OCI-LY3 (cell line): ENCODE measurements around the gene CEBPG.

Experiments used
- H2AFZ ChIP-seq: fragments of 200-600, 300-600 bp; shearing (Covaris generic); 2 replicates; pipeline ENCODE4 v1.6.0; 2014; ENCODE audit warnings: antibody characterized with exemption, low read depth, low read length
- H3K27ac ChIP-seq: fragments of 200-600, 300-600 bp; sonication (generic); 2 replicates; pipeline ENCODE4 v1.5.1; 2014; ENCODE audit warnings: mild to moderate bottlenecking, low read length, moderate library complexity, mixed read lengths
- H3K27me3 ChIP-seq: fragments of 200-600, 300-600 bp; sonication (generic); 2 replicates; pipeline ENCODE4 v1.6.1; 2014; ENCODE audit warnings: low read depth, low read length, mixed read lengths
- H3K36me3 ChIP-seq: fragments of 200-600, 300-600 bp; sonication (generic); replicated peaks from 2 replicates; pipeline ENCODE3; 2014; ENCODE audit warnings: low read depth, low read length, mixed read lengths
- H3K4me1 ChIP-seq: fragments of 300-600, 200-600 bp; sonication (generic); 2 replicates; pipeline ENCODE4 v1.6.1; 2014; ENCODE audit warnings: low read length, mixed read lengths
- H3K4me2 ChIP-seq: fragments of 200-600, 300-600 bp; sonication (generic); 2 replicates; pipeline ENCODE4 v1.6.1; 2014; ENCODE audit warnings: low read length, mixed read lengths
- H3K4me3 ChIP-seq: fragments of 300-600, 200-600 bp; sonication (generic); 2 replicates; pipeline ENCODE4 v1.5.1; 2014; ENCODE audit warnings: antibody characterized with exemption, mild to moderate bottlenecking, low read length, moderate library complexity
- H3K79me2 ChIP-seq: fragments of 300-600, 200-600 bp; shearing (Covaris generic); 2 replicates; pipeline ENCODE4 v1.6.1; 2014; ENCODE audit warnings: mild to moderate bottlenecking, low read length, mixed read lengths
- H3K9ac ChIP-seq: fragments of 300-600, 200-600 bp; shearing (Covaris generic); 2 replicates; pipeline ENCODE4 v1.6.0; 2014; ENCODE audit warnings: mild to moderate bottlenecking, low read length, moderate library complexity
- H3K9me3 ChIP-seq: fragments of 200-600, 300-600 bp; shearing (Covaris generic); 2 replicates; pipeline ENCODE4 v1.6.1; 2014; ENCODE audit warnings: low read length, mixed read lengths; ENCODE audit not compliant: insufficient read depth
- H4K20me1 ChIP-seq: fragments of 200-600, 300-600 bp; sonication (generic); 2 replicates; pipeline ENCODE4 v1.6.1; 2016; ENCODE audit warnings: low read length, mixed read lengths; ENCODE audit not compliant: insufficient read depth
- CTCF ChIP-seq: fragments of 200-600, 300-600 bp; sonication (generic); IDR thresholded peaks from 2 replicates; pipeline ENCODE4 v1.5.1; 2014; ENCODE audit warnings: antibody characterized with exemption, low read length, low read depth
- EZH2phosphoT487 ChIP-seq: fragments of 200-600 bp; shearing (Covaris generic); IDR thresholded peaks from 2 replicates; pipeline ENCODE4 v1.6.1; 2018; ENCODE audit warnings: antibody characterized with exemption, mixed run types, low read depth

Gene CEBPG

GRCh38 chr19:33350538-33351309, 22.8 kb upstream of the CEBPG start:
- Histone ChIP-seq H3K9ac (no peak overlapping the region), H2AFZ (no peak overlapping the region), H4K20me1 (no peaks in the 10 kb centered on the region), H3K79me2 (no peaks in the 10 kb centered on the region), H3K9me3 (no peaks in the 10 kb centered on the region), H3K27ac (no peak overlapping the region), H3K4me3 (no peak overlapping the region), H3K27me3 (peaks cover 29% of the 10 kb centered on the region), H3K36me3 (no peaks in the 10 kb centered on the region), H3K4me2 (no peak overlapping the region), H3K4me1 (no peaks in the 10 kb centered on the region)
- TF ChIP-seq EZH2phosphoT487, result no peak
- TF ChIP-seq CTCF, result no peak

DNA sequence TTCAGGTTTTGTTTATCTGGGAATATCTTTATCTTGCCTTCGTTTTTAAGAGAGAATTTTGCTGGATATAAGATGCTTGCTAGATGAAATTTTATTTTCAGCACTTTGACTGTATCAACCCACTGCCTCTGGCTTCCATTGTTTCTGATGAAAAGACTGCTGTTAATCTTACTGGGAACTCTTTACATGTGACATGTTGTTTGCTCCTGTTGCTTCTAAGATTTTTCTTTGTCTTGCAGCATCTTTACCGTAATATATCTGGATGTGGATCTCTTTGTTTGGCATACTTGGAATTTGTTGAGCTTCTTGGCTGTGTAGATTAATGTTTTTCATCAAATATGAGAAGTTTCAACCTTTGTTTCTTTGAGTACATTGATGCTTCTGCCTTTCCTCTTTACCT, 18.0 kb upstream of the CEBPG start:
- H3K4me3 ChIP-seq, result no peak overlapping the region
- TF ChIP-seq CTCF, result no peak
- TF ChIP-seq EZH2phosphoT487, result no peak

GRCh38 chr19:33357556-33357955, 16.0 kb upstream of the CEBPG start:
- peaks cover 26% of the 10 kb centered on the region for H3K27me3 ChIP-seq
- H3K36me3 ChIP-seq, result no peaks in the 10 kb centered on the region
- no peak overlapping the region for H3K4me2 ChIP-seq
- no peak overlapping the region for H3K4me3 ChIP-seq
- no peak overlapping the region for H3K9ac ChIP-seq
- H3K4me1 ChIP-seq, result no peaks in the 10 kb centered on the region
- no peaks in the 10 kb centered on the region for H3K9me3 ChIP-seq
- H3K27ac ChIP-seq, result no peak overlapping the region
- H4K20me1 ChIP-seq, result no peaks in the 10 kb centered on the region
- TF ChIP-seq EZH2phosphoT487 (no peak), CTCF (no peak)
- H2AFZ ChIP-seq, result no peak overlapping the region
- H3K79me2 ChIP-seq, result no peaks in the 10 kb centered on the region

More for the DNA sequence above, 18.0 kb upstream of the CEBPG start:
- Histone ChIP-seq H2AFZ (no peak overlapping the region), H3K27ac (no peak overlapping the region), H3K9ac (no peak overlapping the region), H3K4me1 (no peaks in the 10 kb centered on the region), H3K36me3 (no peaks in the 10 kb centered on the region), H3K4me2 (no peak overlapping the region), H3K27me3 (peaks cover 11% of the 10 kb centered on the region), H3K79me2 (no peaks in the 10 kb centered on the region), H4K20me1 (no peaks in the 10 kb centered on the region), H3K9me3 (no peaks in the 10 kb centered on the region)

GRCh38 chr19:33358408-33358807, 15.1 kb upstream of the CEBPG start:
- Histone ChIP-seq H4K20me1 (no peaks in the 10 kb centered on the region), H3K27me3 (peaks cover 31% of the 10 kb centered on the region), H3K4me2 (no peak overlapping the region), H2AFZ (no peak overlapping the region), H3K4me1 (no peaks in the 10 kb centered on the region), H3K9me3 (no peaks in the 10 kb centered on the region), H3K9ac (no peak overlapping the region), H3K79me2 (no peaks in the 10 kb centered on the region), H3K36me3 (no peaks in the 10 kb centered on the region), H3K27ac (no peak overlapping the region), H3K4me3 (no peak overlapping the region)
- TF ChIP-seq CTCF (no peak), EZH2phosphoT487 (no peak)
